Parathyroid adenoma (tissue), 2 donors: ENCODE measurements around the gene FUT6.
"Not testable (repeated sequence)": the region's sequence is repeated elsewhere in the genome, so short reads cannot be mapped to it uniquely, and the experiment has no call there.

Experiments used
- H2AFZ ChIP-seq: fragments of 300-600 bp; sonication (generic); one replicate; pipeline ENCODE4 v1.7.0; 2017; ENCODE audit warnings: antibody characterized with exemption, mild to moderate bottlenecking
- H3K27ac ChIP-seq: fragments of 300-600 bp; sonication (generic); one replicate; pipeline ENCODE4 v1.7.0; 2017
- H3K27me3 ChIP-seq: fragments of 300-600 bp; sonication (generic); one replicate; pipeline ENCODE4 v1.7.0; 2017; ENCODE audit warnings: low read length; ENCODE audit not compliant: control insufficient read depth, insufficient read depth
- H3K36me3 ChIP-seq: fragments of 300-600 bp; sonication (generic); one replicate; pipeline ENCODE4 v1.7.0; 2017; ENCODE audit warnings: low read length; ENCODE audit not compliant: control insufficient read depth, insufficient read depth
- H3K4me1 ChIP-seq: fragments of 300-600 bp; sonication (generic); one replicate; pipeline ENCODE4 v1.7.0; 2017; ENCODE audit warnings: control low read depth
- H3K4me2 ChIP-seq: fragments of 300-600 bp; sonication (generic); one replicate; pipeline ENCODE4 v1.7.0; 2017; ENCODE audit warnings: low read length
- H3K4me3 ChIP-seq: fragments of 300-600 bp; sonication (generic); one replicate; pipeline ENCODE4 v1.7.0; 2017; ENCODE audit warnings: low read depth, low read length
- H3K79me2 ChIP-seq: fragments of 300-600 bp; sonication (generic); one replicate; pipeline ENCODE4 v1.7.0; 2017; ENCODE audit warnings: control low read depth
- H3K9ac ChIP-seq: fragments of 300-600 bp; sonication (generic); one replicate; pipeline ENCODE4 v1.7.0; 2017; ENCODE audit warnings: mild to moderate bottlenecking
- H3K9me3 ChIP-seq: fragments of 300-600 bp; sonication (generic); one replicate; pipeline ENCODE4 v1.7.0; 2017; ENCODE audit warnings: low read length; ENCODE audit not compliant: control insufficient read depth
- CTCF ChIP-seq: fragments of 300-600 bp; sonication (generic); IDR thresholded peaks from one replicate; pipeline ENCODE4 v1.7.0; 2017; ENCODE audit warnings: antibody characterized with exemption, mild to moderate bottlenecking
- donor health status: primary hyperparathyroidism.

FUT6 gene

GRCh38 chr19:5857203-5858081 is 17.9 kb upstream of the FUT6 start:
- no peak overlapping the region for H3K4me3 ChIP-seq
- no peak overlapping the region for H3K27ac ChIP-seq
- no peaks in the 10 kb centered on the region for H3K9me3 ChIP-seq
- H3K9ac ChIP-seq = no peak overlapping the region
- no peak for TF ChIP-seq CTCF
- no peak overlapping the region for H2AFZ ChIP-seq
- no peak overlapping the region for H3K4me2 ChIP-seq
- H3K27me3 ChIP-seq = no peaks in the 10 kb centered on the region
- H3K4me1 ChIP-seq = no peaks in the 10 kb centered on the region
- H3K79me2 ChIP-seq = no peaks in the 10 kb centered on the region
- no peaks in the 10 kb centered on the region for H3K36me3 ChIP-seq

- not testable (repeated sequence) for H2AFZ ChIP-seq, H3K4me2 ChIP-seq, H3K9ac ChIP-seq, H3K36me3 ChIP-seq, H3K27me3 ChIP-seq, H3K79me2 ChIP-seq, H3K4me3 ChIP-seq, H3K27ac ChIP-seq, H3K4me1 ChIP-seq, H3K9me3 ChIP-seq
These were observed 15.6 kb upstream of the FUT6 start for GRCh38 chr19:5855151-5855550.

GRCh38 chr19:5854121-5854520 is 14.6 kb upstream of the FUT6 start:
- H3K27ac ChIP-seq, H3K36me3 ChIP-seq, H2AFZ ChIP-seq, H3K27me3 ChIP-seq, H3K4me3 ChIP-seq, H3K9me3 ChIP-seq, H3K9ac ChIP-seq, H3K79me2 ChIP-seq, H3K4me1 ChIP-seq, H3K4me2 ChIP-seq: not testable (repeated sequence)

GRCh38 chr19:5851302-5851701 is 11.8 kb upstream of the FUT6 start, which contains the start of gene FUT3:
FUT3 (minus strand) TSS chr19:5851449.
- no peaks in the 10 kb centered on the region for H3K79me2 ChIP-seq

GRCh38 chr19:5850743-5851293 is 11.3 kb upstream of the FUT6 start:
- TF ChIP-seq CTCF = no peak
- Histone ChIP-seq H3K27ac (no peak overlapping the region), H2AFZ (no peak overlapping the region), H3K4me2 (no peak overlapping the region), H3K9me3 (no peaks in the 10 kb centered on the region), H3K9ac (no peak overlapping the region), H3K36me3 (no peaks in the 10 kb centered on the region), H3K79me2 (no peaks in the 10 kb centered on the region), H3K27me3 (no peaks in the 10 kb centered on the region), H3K4me3 (no peak overlapping the region), H3K4me1 (no peaks in the 10 kb centered on the region)

More at GRCh38 chr19:5851302-5851701, 11.8 kb upstream of the FUT6 start, which contains the start of gene FUT3:
- H3K36me3 ChIP-seq = no peaks in the 10 kb centered on the region
- H3K4me3 ChIP-seq = no peak within 1 kb of the TSS
- no peak for TF ChIP-seq CTCF
- no peak within 1 kb of the TSS for H3K27ac ChIP-seq
- H2AFZ ChIP-seq = no peak within 1 kb of the TSS
- H3K9ac ChIP-seq = no peak within 1 kb of the TSS
- H3K4me2 ChIP-seq = no peak within 1 kb of the TSS
- H3K27me3 ChIP-seq = no peaks in the 10 kb centered on the region
- H3K4me1 ChIP-seq = no peaks in the 10 kb centered on the region
- H3K9me3 ChIP-seq = no peaks in the 10 kb centered on the region
